ENCODE measurements around the gene CES1.
"Not testable (repeated sequence)": the region's sequence is repeated elsewhere in the genome, so short reads cannot be mapped to it uniquely, and the experiment has no call there.

Gene CES1

DNA sequence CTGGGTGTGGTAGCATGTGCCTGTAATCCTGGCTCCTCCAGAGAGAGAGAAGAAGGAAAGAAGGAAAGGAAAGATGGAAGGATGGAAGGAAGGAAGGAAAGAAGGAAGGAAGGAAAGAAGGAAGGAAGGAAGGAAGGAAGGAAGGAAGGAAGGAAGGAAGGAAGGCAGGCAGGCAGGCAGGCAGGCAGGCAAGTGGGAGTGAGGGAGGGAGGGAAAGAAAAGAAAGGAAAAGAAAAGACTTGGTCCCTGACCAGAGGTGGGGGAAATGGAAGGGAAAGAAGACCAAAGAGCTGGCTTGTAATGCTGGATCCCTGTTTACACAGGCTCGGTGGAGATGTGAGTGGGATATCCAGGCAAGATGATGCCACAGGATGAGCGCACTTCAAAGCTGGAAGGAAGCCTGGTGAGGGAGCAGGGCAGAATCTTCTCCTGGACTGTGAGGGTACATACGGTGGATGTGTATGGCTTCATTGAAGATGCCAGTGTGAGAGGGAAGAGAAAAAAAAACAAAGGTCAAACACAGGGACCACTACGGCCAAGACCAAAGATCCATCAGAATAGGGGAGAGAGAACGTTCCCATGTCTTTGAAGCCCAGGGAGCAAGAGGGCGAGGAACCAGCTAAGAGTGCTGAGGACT lies 2.1 kb downstream of the CES1 start:
- DNase-seq (ENCODE audit: low read depth in 2 of 2) = no peak

DNA sequence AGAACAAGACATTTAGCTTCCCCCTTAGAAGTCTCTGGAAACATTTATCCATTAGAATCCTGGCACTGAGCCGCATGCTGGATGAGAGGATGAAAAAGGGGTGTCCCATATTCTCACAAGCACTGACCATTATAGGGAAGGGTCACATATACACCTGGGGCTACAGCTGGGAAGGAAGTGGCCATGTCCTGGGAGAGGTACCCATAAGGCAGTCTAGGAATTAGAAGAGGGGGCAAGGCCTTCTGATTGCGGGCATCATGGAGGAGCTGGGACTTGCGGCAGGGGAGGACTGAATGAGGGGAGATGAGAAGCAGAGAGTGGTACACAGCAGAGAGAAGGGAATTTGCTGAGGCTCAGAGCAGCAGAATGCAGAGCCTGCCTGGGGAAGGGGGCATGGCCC lies 3.7 kb downstream of the CES1 start:
- not testable (repeated sequence) for DNase-seq (ENCODE audit: low read depth in 2 of 2)

GRCh38 chr16:55828680-55829079 lies 4.2 kb downstream of the CES1 start:
- no peak for DNase-seq (ENCODE audit: low read depth in 2 of 2)

DNA sequence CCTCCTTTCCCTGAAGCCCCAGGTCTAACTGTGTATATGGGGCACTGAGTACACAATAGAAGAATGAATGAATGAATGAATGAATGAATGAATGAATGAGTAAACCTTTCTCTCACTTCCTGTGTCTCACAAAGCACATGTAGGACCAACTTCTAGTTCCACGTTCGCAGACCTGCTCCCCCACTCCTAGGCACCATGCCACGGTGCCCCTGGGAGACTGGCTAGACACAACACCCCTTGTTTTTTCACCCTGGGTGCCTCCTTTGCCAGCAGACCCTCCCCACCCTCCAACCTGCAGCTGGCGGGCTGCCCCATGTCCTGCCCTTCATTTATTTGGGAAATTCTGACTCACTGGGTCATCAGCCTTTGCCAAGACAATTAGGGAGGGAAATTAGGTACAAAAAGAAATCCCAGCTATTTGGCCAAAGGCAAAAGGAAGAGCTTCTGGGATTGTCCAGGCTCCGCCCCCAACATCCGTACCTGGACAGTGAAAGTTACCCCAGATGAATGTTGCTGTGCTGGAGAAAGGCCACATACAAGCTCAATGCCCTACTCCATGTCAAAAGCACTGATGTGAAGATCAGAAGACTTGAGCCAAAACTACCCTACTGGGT lies 7.7 kb downstream of the CES1 start:
- no peak for DNase-seq (ENCODE audit: low read depth in 2 of 2)

- DNase-seq (ENCODE audit: low read depth in 2 of 2) = no peak
These were observed 8.4 kb downstream of the CES1 start for GRCh38 chr16:55824473-55825000.

DNA sequence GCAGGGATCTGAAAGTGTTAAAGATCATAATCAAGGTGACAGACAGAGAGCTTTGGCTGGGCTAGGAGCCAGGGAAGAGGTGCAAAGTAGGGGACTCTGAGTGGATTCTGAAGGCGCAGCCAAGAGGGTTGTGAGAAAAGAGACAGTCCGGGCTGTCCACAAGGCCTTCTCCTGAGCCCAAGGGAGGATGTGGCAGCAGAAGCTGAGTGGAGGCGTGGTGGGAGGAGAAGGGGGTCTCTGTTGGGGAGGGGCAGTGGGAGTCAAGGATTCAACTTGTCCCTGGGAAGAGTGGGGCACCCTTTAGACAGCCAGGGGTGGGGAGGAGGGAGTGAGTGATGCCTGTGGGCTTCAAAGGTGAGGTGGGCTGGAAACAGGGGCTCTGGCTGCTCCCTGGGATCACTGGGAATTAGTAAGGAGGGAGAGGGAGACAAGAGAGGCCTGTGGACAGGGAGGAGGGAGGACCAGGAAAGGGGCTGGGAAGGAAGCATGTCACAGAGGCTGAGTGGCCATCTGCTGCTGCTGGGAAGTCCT lies 10.6 kb downstream of the CES1 start:
- DNase-seq (ENCODE audit: low read depth in 2 of 2) = no peak

DNA sequence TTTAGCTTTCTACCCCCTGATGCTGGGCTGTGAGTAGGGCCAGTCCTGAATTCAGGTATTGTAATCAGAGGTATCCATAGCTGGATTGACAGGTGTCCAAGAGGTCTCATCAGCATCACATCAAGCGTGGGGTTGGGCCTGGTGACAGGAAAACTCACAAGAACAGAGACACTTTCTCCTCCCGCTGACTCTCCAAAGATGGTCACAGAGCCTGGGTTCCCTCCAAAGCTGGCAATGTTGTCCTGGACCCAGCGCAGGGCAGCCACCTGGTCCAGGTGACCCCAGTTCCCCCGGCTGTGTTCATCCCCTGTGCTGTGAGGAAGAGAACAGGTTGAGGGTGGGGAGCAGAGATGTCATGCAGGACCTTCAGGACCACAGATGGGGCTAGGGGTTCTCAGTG lies 11.7 kb downstream of the CES1 start:
- no peak for DNase-seq (ENCODE audit: low read depth in 2 of 2)

DNA sequence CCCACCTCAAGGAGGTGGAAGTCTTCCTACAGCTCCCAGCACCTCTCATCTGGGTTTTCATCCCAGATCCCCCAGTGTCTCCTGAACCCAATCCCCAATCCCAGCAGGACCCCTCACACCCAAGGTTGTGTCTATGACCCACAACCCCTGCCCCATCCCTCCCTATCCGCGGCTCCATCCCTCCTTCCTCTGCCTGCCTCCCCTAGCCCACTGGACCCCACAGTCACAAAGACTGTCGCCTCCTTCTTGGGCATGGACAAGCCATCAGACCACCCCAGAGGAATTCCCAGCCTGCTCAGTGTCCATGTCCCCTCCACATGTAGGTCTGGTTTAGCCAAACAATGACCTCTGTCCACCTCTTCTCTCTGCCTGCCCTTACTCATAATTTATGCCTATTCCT lies 12.3 kb downstream of the CES1 start:
- DNase-seq (ENCODE audit: low read depth in 2 of 2) = no peak

GRCh38 chr16:55817236-55817912 lies 15.5 kb downstream of the CES1 start:
- no peak for DNase-seq (ENCODE audit: low read depth in 2 of 2)

DNA sequence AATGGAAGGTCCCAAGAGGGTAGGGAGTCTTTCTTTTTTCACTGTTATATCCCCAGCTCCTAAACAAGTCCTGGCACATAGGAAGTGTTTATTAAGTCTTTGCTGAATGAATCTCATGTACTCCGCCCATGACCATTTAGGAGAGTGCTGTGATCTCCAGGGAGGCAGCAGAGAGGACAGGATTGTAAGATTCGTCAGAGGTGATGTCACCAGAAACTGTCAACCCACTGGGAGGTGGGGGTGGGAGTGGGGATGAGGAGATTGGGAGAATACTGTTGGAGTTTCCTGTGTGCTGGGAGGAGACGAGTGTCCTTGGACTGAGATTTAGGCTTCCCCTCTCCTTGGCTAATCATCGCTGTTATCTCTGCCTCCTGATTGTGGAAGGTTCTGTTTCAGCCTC lies 16.7 kb downstream of the CES1 start:
- DNase-seq (ENCODE audit: low read depth in 2 of 2) = not testable (repeated sequence)

DNA sequence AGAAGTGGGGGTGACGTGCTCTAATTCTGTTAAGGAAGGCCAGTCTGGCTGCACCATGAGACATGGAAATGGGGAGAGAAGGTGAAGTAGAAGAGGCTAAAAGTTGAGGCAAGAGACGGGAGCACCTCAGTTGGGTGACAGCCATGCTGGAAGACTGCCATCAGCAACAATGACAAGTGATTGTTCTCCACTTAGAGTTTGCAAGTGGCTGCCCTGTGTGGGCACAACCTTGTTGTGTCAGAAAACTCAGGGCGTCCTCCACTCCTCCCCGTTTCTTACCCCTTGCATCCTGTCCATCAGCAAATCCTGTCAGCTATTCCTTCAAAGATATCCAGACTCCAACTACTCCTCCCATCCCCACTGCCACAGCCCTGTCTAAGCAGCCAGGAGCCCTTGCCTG lies 17.6 kb downstream of the CES1 start:
- no peak for DNase-seq (ENCODE audit: low read depth in 2 of 2)

DNA sequence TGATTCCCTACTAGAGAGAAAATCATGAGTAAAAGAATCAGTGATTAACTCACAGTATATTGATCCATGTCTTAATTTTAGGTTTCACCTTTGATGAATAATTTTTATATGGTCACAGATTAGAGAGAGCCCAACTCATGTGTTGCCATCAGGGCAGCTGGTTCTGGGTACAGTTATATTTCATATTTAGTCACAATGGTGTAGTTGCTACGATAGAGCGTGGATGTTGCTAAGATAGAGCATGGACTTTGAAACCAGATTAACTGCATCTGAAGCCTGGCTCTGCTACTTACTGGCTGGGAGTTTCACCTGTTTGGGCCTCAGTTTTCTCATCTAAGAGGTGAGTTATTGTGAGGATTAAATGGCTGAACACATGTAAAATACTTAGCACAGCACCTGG lies 18.7 kb downstream of the CES1 start:
- DNase-seq (ENCODE audit: low read depth in 2 of 2) = not testable (repeated sequence)

DNA sequence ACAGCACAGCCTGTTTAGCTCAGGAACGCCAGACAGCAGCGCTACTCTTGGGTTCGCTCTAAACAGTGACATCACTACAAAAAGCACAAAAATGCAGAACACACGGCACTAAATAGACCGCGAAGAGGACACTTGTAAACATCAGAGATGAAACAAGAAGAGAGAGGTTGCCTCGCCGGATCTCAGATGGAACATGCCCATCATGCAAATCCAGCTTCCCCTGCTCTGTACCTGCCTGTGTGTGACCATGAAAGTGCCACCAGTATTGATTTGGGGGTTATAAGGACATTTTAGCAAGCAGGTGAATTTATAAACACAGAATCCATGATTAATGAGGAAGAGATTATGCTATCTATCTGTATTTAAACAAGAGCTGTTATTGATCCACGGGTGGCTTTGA lies 19.2 kb downstream of the CES1 start:
- DNase-seq (ENCODE audit: low read depth in 2 of 2) = not testable (repeated sequence)

DNA sequence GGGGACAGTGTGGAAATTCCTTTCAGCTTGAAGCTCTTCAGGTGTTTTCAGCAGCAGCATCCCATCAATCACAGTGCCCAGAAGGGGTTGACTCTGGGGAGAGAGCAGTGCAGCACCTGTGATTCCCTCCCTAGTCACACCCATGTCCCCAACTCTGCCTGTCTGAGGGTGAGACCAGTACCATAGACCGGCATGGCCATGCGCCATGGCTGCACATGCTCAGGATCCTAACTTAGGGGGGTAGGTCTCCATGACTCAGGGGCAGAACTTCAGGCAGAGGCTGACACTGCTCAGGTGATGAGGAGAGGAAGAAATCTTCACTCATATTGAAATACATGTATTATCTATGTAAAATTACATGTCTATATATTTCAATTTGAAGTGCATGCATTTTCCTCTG lies 19.9 kb downstream of the CES1 start:
- no peak for DNase-seq (ENCODE audit: low read depth in 2 of 2)

DNA sequence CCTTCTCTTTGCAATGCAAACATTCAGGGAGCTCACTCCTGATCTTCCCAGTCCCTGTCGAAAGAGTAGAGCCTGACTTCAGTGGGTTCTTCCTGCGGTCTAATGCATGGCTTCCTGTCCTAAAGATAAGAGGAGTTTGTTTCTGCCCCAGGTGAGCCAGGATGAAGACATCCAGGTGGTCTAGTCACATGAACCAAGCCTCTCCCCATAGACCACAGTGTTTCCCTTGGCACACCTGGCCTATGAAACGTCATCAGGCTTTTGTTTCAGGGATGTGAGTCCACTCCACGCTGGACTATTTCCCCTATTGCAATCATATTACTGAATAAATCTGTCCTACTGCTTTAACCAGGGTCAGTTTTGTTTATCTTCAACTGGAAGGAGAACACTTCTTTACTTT lies 21.1 kb downstream of the CES1 start:
- DNase-seq (ENCODE audit: low read depth in 2 of 2) = no peak

DNA sequence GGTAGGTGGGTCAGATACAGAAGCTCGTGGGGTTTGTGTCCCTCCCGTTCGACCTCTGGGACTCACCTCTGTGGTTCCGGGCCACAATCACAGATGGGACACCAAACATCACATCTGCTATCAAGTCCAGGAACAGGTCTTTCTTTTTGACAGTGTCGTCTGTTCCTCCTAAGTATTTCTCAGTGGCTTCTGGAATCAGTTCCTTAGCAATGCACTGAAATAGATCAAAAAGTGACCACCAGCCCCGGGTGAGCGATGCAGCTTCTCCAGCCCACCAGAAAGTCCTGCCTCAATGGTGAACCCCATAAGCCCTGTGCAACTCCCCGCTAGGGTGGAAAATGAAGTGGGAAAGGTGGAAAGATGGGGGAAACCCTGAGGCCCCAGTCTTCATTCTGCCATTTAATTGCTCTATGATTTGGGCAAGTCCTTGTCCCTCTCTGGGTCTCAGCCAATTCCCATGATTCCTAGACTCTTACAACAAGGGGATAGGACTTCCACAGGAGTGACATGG lies 22.4 kb downstream of the CES1 start:
- no peak for DNase-seq (ENCODE audit: low read depth in 2 of 2)

GRCh38 chr16:55809851-55810250 lies 23.0 kb downstream of the CES1 start:
- DNase-seq (ENCODE audit: low read depth in 2 of 2) = no peak

GRCh38 chr16:55809386-55809785 lies 23.5 kb downstream of the CES1 start:
- DNase-seq (ENCODE audit: low read depth in 2 of 2) = no peak

GRCh38 chr16:55808286-55808685 lies 24.6 kb downstream of the CES1 start:
- not testable (repeated sequence) for DNase-seq (ENCODE audit: low read depth in 2 of 2)

DNA sequence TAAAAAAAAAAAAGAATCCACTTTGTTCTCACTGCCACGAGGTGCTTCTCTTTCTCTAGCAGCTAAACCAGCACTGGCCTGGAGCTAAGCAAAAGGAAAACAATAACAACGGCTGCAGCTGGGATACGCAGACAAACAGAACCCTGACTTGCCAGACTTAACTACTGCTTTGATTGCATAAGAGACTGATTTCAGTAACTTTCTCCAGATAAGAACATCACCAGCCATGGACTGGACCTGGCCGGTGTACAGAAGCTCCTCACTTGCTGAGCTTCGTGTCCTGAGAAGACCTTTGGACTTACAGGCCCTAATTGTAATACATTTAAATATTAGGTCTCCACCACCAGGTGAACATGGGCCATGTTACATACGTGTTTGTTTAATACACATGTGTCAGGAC lies 27.8 kb downstream of the CES1 start:
- not testable (repeated sequence) for DNase-seq (ENCODE audit: low read depth in 2 of 2)

DNA sequence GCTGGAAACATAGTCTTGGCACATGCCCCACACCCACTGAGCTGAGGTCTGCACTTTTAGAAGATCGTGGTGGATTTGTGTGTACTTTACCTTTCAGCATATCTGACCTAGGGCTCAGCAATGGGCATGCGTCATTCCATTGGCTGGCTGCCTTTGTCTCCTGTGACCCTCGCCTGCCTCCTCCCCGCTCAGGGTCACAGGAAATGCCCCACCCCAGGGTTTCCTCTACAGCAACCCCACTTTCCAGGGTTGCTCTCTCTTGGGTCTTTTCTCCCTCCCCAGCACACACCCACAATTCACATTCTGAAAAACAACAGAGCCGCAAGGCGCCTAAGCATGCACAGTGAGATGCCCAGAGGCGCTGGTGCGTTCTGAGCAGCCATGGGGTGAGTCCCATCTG lies 29.2 kb downstream of the CES1 start:
- not testable (repeated sequence) for DNase-seq (ENCODE audit: low read depth in 2 of 2)

GRCh38 chr16:55792934-55793374 lies 39.9 kb downstream of the CES1 start:
- DNase-seq (ENCODE audit: low read depth in 2 of 2) = not testable (repeated sequence)
